HL-60 (cell line): ENCODE data around the gene WBP1.
A peak's percentile ranks its signal among the peaks of the same experiment; 100 is the strongest.

Experiments used
- DNase-seq, 2 experiments: peaks; one replicate each; pipeline ENCODE4 v3.0.0-alpha.2; 2010 to 2020; ENCODE audit warnings: low read depth in 1 of 2, low spot score in 1 of 2
- H3K27ac ChIP-seq: fragments of 250-450 bp; sonication (Bioruptor Pico); replicated peaks from 2 replicates; pipeline ENCODE4 v1.5.1; 2020; ENCODE audit warnings: mild to moderate bottlenecking, moderate library complexity
- H3K27me3 ChIP-seq: fragments of 250-450 bp; sonication (Bioruptor Pico); 2 replicates; pipeline ENCODE4 v1.5.1; 2021; ENCODE audit warnings: mild to moderate bottlenecking, moderate library complexity; ENCODE audit not compliant: insufficient read depth, poor library complexity, severe bottlenecking
- H3K4me3 ChIP-seq: replicated peaks from 2 replicates; pipeline ENCODE4 v1.5.1; 2011; ENCODE audit warnings: mild to moderate bottlenecking, control low read depth, low read length; ENCODE audit not compliant: insufficient read depth
- CTCF ChIP-seq: IDR thresholded peaks from one replicate; pipeline ENCODE4 v1.5.1; 2011; ENCODE audit warnings: low read length, control low read depth, inconsistent platforms; ENCODE audit not compliant: insufficient read depth
- GABPA ChIP-seq: IDR thresholded peaks from 2 replicates; pipeline ENCODE4 v1.6.1; 2012; ENCODE audit warnings: low read depth
- POLR2AphosphoS5 ChIP-seq: IDR thresholded peaks from 2 replicates; pipeline ENCODE4 v1.6.1; 2012; ENCODE audit warnings: low read depth
- REST ChIP-seq: IDR thresholded peaks from 2 replicates; pipeline ENCODE4 v1.6.1; 2012; ENCODE audit warnings: low read depth; ENCODE audit not compliant: insufficient replicate concordance
- SPI1 ChIP-seq: IDR thresholded peaks from 2 replicates; pipeline ENCODE4 v1.6.1; 2012; ENCODE audit warnings: low read depth, mild to moderate bottlenecking, borderline replicate concordance

WBP1 gene

DNA sequence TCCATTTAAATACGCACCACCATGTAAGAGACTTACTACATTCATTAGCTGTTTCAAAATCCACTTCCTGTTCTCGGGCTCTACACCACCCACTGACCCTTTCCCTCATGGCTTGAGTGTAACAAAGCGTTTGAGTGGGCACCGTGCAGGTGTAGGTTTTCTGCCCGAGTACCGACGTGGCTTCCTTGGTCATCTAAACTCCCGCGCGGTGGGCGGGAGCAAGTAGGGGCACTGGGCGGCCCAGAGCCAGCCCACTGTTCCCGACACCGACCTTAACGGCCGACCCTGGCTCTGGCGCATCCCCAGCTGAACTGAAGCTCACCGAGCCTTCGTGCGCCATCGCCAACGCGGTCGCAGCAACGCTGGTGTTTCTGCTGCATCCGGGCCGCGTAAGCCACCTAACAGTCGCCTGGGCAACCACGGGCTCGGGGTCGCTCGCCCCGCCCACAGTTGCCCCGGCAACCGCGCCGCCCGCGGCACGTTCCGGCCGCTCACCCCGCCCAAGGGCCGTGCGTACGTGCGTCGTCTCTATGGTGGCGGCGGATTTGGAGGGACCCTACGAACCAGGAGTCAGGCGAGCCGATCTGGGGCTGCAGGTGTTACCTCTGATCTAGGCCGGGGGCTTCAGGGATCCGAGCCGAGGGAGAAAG lies 36.9 kb upstream of the WBP1 start, which contains the start of the genes C2orf81 and WDR54:
C2orf81 (minus strand) TSS at position 399 of the 650 bp plus-strand sequence; CDS start at position 340, 59 bp downstream.
WDR54 (plus strand) TSS at position 510 of the 650 bp plus-strand sequence. CDS start 424 bp downstream, outside the sequence.
- H3K27me3 ChIP-seq: peaks cover 5% of the 10 kb centered on the region
- no peak for TF ChIP-seq CTCF
- TF ChIP-seq REST: no peak
- TF ChIP-seq POLR2AphosphoS5: no peak
- TF ChIP-seq SPI1: peak; percentile 64; the same call in 1 of the 2 replicates
- no peak for TF ChIP-seq GABPA
- peak; percentile 74 to 85 for DNase-seq
- H3K27ac ChIP-seq: peak within 1 kb of the TSS; percentile 40
- H3K4me3 ChIP-seq: peak within 1 kb of the TSS; percentile 92

GRCh38 chr2:74423231-74424095 lies 34.8 kb upstream of the WBP1 start:
- TF ChIP-seq GABPA: no peak
- TF ChIP-seq POLR2AphosphoS5: no peak
- TF ChIP-seq SPI1: no peak
- TF ChIP-seq CTCF: no peak
- TF ChIP-seq REST: no peak
- Histone ChIP-seq H3K27ac (no peak overlapping the region), H3K4me3 (no peak overlapping the region), H3K27me3 (peaks cover 5% of the 10 kb centered on the region)
- no peak for DNase-seq

DNA sequence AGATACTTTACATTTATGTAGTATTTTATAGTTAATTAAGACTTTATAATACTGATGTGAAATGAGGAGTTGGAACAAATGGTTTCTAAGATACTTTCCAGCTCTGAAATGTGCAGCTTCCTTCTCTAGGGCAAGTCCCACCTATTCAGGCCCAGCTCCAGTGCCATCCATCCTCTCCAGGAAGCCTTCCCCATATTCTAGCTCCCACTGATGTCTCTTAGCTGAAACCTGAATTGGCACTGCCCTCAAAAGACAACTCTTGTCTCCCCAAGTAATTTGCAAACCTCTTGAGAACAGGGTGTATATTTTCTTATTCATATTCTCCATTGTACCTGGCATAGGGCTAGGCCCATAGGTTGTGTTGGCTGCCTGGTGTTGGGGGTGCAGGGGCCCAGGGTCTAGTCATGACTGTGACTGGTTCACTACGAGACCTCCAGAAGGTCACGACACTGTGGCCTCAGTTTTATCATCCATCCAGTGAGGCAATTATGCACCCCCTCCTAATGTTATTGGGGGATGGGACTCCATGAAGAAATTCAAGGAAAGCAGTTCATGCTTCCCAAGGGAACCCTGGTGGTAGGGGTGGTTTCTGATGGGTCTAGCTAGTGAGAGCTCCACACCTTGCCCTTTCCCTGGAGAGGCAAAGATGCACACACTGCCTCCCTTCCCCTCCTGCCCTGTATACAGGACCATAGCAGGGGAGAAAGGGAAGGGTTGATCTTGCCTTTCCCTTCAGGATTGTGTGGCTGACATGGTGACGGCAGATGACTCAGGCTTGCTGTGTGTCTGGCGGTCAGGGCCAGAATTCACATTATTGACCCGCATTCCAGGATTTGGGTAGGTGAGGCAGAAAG lies 33.9 kb upstream of the WBP1 start:
- TF ChIP-seq SPI1 (no peak), REST (no peak), CTCF (no peak), GABPA (no peak), POLR2AphosphoS5 (no peak)
- peaks cover 2% of the 10 kb centered on the region for H3K27me3 ChIP-seq
- no peak overlapping the region for H3K4me3 ChIP-seq
- DNase-seq: no peak
- H3K27ac ChIP-seq: no peak overlapping the region
